Measurements from ENCODE around the gene CADPS.

Gene CADPS

GRCh38 chr3:62371720-62372591, 503.3 kb downstream of the CADPS start:
- Histone ChIP-seq H3K4me3 (IDR thresholded peaks at IDR 0.05; ENCODE audit: insufficient read depth, low read depth, low read length) (no peak overlapping the region), H3K9ac (no peak overlapping the region), H3K79me2 (ENCODE audit: insufficient read depth, low read depth) (no peaks in the 10 kb centered on the region), H3K36me3 (ENCODE audit: insufficient read depth) (no peaks in the 10 kb centered on the region), H4K20me1 (ENCODE audit: insufficient read depth) (no peaks in the 10 kb centered on the region), H3K4me1 (ENCODE audit: low read depth, poor library complexity, severe bottlenecking) (no peaks in the 10 kb centered on the region), H3K4me2 (no peak overlapping the region), H3K27me3 (ENCODE audit: insufficient read depth, low read depth) (no peaks in the 10 kb centered on the region), H2AFZ (ENCODE audit: low read depth) (no peak overlapping the region), H3K27ac (no peak overlapping the region)
- no peak for TF ChIP-seq CTCF (conservative IDR thresholded peaks at IDR 0.05; ENCODE audit: low read depth, low read length)

- Histone ChIP-seq H3K9ac (no peak overlapping the region), H3K27me3 (ENCODE audit: insufficient read depth, low read depth) (no peaks in the 10 kb centered on the region), H3K27ac (no peak overlapping the region), H3K79me2 (ENCODE audit: insufficient read depth, low read depth) (no peaks in the 10 kb centered on the region), H3K4me1 (ENCODE audit: low read depth, poor library complexity, severe bottlenecking) (no peaks in the 10 kb centered on the region), H4K20me1 (ENCODE audit: insufficient read depth) (no peaks in the 10 kb centered on the region), H3K4me2 (no peak overlapping the region), H3K36me3 (ENCODE audit: insufficient read depth) (no peaks in the 10 kb centered on the region), H2AFZ (ENCODE audit: low read depth) (no peak overlapping the region), H3K4me3 (IDR thresholded peaks at IDR 0.05; ENCODE audit: insufficient read depth, low read depth, low read length) (no peak overlapping the region)
- TF ChIP-seq CTCF (conservative IDR thresholded peaks at IDR 0.05; ENCODE audit: low read depth, low read length), result no peak
Observed at GRCh38 chr3:62370858-62371719, 504.1 kb downstream of the CADPS start.

- H3K9ac ChIP-seq, result no peak overlapping the region
- no peak overlapping the region for H3K4me2 ChIP-seq
- H3K27me3 ChIP-seq (ENCODE audit: insufficient read depth, low read depth), result no peaks in the 10 kb centered on the region
- H3K36me3 ChIP-seq (ENCODE audit: insufficient read depth), result no peaks in the 10 kb centered on the region
- H4K20me1 ChIP-seq (ENCODE audit: insufficient read depth), result no peaks in the 10 kb centered on the region
- no peak for TF ChIP-seq CTCF (conservative IDR thresholded peaks at IDR 0.05; ENCODE audit: low read depth, low read length)
- no peaks in the 10 kb centered on the region for H3K4me1 ChIP-seq (ENCODE audit: low read depth, poor library complexity, severe bottlenecking)
- H2AFZ ChIP-seq (ENCODE audit: low read depth), result no peak overlapping the region
- no peak overlapping the region for H3K4me3 ChIP-seq (IDR thresholded peaks at IDR 0.05; ENCODE audit: insufficient read depth, low read depth, low read length)
- H3K27ac ChIP-seq, result no peak overlapping the region
- no peaks in the 10 kb centered on the region for H3K79me2 ChIP-seq (ENCODE audit: insufficient read depth, low read depth)
Observed at GRCh38 chr3:62370112-62370857, 504.9 kb downstream of the CADPS start.

GRCh38 chr3:62369476-62369743, 505.8 kb downstream of the CADPS start:
- Histone ChIP-seq H2AFZ (ENCODE audit: low read depth) (no peak overlapping the region), H3K27ac (no peak overlapping the region), H3K27me3 (ENCODE audit: insufficient read depth, low read depth) (no peaks in the 10 kb centered on the region), H3K4me1 (ENCODE audit: low read depth, poor library complexity, severe bottlenecking) (no peaks in the 10 kb centered on the region), H3K36me3 (ENCODE audit: insufficient read depth) (no peaks in the 10 kb centered on the region), H3K9ac (no peak overlapping the region), H3K4me2 (no peak overlapping the region), H4K20me1 (ENCODE audit: insufficient read depth) (no peaks in the 10 kb centered on the region), H3K79me2 (ENCODE audit: insufficient read depth, low read depth) (no peaks in the 10 kb centered on the region), H3K4me3 (IDR thresholded peaks at IDR 0.05; ENCODE audit: insufficient read depth, low read depth, low read length) (no peak overlapping the region)
- TF ChIP-seq CTCF (conservative IDR thresholded peaks at IDR 0.05; ENCODE audit: low read depth, low read length), result no peak

Data from KMS-11 (cell line).